GM19193 (cell line): Measurements from ENCODE around the gene MRPS18B.

ENCODE experiments used
- POLR2A ChIP-seq: IDR thresholded peaks from 4 replicates; pipeline ENCODE4 v1.6.1; 2011; ENCODE audit not compliant: insufficient read depth, insufficient read length; ENCODE audit errors: extremely low read depth

MRPS18B gene

DNA sequence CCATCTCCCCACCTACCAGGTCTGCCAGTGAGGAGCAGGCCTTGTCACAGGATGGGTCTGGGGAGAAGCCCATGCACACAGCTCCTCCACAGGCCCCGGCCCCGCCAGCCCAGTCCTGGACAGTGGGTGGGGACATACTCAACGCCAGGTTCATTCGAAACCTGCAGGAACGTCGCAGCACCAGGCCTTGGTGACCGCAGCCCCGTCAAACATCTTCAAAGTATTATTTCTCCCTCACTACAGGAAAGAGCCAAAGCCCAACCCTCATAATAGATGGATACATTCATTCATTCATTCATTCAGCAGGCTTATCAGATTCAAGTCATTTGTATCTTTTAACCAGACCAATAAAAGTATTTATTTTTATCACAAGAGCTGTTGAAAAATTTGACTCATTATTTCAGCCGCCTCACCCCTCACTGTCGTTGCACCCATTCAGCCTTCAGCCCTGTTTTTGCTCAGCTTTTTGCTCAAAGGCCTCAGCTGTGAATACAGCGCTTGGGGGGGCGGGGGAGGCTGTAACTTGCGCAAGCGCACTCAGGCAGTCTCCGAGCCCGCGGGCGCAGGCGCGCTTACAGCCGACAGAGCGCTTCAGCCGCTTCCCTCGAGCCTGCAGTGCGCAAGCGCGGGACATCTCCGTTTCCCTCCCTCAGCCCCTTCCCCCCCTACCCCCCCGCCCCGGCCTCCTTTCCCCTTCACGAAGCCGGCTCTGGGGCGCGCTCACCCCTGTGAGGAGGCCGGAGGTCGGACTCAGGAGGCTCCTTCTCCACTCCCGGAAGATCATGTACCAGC, 29.0 kb downstream of the MRPS18B start, which contains the start of gene C6orf136:
Gene C6orf136 (plus strand): TSS at position 684 of the 792 bp plus-strand sequence. CDS start 99 bp downstream, at position 783.
- TF ChIP-seq POLR2A = no peak

GRCh38 chr6:30647242-30648116, 29.8 kb downstream of the MRPS18B start:
- peak; percentile 65 for TF ChIP-seq POLR2A

GRCh38 chr6:30651143-30651542, 33.5 kb downstream of the MRPS18B start:
- TF ChIP-seq POLR2A = no peak

DNA sequence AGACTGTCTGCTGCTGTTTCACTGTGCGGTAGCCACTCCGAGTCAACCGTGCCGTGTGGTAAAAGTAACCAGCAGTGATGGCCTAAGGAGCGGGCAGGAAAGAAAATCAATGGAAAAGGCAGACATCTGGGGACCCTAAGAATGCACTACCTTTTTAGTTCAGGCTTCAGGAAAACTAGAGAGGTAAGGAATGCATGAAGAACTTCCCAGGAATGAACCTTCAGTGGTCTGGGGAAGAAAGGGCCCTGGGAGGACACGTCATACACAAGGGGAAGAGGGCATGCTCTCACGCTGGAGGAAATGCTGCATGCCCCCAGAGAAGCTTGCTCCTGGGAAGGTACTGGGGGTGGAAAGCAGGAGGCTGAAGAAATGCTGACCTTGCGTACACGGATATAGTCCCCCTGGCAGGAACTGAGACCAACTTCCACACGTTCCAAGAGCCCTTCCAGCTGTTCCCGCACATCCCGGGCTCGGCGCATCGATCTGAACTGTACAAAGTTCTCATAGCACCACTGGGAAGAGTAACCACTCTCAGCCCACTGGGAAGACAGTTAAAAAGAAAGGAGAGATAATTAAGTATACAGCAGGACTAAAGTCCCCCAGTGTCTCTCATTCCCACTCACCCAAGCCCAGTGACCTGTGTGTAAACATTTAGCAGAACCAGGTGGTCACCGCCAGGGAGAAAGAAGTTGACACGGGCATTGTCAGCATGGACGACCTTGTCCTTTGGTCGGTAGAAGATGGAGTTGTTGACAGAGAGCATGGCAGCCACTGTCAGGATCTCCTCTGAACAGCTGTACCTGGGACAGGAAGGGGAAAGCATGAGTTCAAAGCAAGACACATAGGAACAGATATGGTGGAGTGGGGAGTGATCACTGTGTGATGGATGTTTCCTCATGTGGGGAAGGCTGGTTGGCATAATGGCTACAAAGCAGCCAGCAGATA, 37.4 kb downstream of the MRPS18B start:
- no peak for TF ChIP-seq POLR2A

DNA sequence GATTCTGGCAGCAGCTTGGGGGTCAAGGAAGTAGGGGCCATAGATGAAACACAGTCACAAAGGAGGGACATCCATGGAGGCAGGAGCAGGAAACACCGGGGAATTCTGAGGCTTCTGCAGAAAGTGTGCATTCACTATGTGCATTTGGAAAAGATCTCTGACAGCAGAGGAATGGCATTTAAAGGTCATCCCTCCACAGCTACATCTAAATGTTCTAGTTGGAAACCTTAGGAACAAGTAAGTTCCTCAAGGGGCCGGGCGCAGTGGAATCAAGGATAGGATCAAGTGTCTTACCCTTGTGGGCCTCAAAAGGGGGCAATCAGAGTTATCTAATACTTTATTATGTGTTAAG, 38.1 kb downstream of the MRPS18B start:
- TF ChIP-seq POLR2A = no peak

DNA sequence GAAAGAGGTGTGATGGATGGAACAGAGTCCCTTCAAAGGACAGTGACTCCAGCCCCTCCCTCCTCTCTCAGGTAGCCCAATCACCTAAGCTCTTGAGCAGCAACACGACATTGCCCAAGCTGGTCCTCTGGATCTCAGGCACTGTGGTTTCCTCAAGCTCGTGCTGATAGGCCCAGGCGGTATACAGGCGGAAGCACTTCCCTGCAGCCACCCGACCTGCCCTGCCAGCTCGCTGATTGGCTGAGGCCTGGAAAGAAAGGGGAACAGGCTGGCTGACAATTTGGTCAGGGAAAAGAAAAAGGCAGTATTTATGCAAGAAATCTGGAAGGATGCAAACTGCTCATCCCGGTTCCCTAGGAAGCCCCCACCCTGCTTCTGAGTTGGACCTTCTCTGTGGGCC, 38.9 kb downstream of the MRPS18B start:
- no peak for TF ChIP-seq POLR2A

DNA sequence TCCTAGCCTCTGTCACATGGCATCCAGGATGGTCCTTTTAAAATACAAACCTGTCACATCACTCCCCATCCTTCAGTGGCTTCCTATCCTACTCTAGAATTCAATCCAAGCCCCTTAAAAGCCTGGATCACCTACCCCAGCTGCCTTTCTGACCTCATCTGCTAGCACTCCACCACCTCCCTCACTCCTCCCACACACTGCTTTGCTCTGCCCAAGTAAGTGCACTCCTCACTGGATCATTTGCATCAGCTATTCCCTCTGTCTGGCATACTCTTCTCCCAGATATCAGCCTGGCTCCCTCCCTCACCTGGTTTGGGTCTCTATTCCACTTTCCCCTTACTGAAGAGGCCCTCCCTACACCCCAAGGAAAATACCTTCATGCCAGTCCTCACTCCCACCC, 39.8 kb downstream of the MRPS18B start:
- no peak for TF ChIP-seq POLR2A

GRCh38 chr6:30664994-30665767, 47.5 kb downstream of the MRPS18B start:
- no peak for TF ChIP-seq POLR2A

DNA sequence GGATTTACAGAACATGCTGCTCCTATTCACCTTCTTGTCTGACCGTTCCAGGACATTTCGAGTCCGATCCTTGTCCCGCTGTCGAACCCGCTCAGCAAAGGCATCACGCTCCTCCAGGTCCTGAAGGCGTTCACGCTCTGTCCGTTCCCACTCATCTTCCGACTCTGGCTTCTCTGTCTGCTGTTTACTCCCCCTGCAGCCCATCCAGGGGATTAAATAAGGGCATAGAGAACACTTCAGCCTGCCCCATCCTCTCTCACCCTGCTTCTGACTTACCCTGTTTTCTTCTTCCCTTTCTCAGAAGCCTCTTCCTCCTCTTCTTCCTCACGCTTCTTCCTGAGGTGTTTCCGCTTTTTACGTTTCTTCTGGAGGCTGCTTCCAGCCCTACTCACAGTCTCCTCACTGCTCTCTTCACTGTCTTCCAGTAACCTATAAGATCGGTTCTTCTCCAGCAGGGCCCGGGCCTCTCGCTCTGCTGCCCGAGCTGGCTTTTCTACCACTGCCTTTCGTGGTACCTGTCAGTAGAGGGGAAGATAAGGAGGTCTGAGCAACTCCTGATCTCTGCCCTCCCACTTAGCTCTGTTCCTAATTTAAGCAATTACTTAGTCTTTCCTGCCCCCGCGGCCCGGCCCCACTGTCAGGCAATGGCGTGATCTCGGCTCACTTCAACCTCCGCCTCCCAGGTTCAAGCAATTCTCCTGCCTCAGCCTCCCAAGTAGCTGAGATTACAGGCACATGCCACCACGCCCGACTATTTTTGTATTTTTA, 53.3 kb downstream of the MRPS18B start:
- no peak for TF ChIP-seq POLR2A

- TF ChIP-seq POLR2A = peak; percentile 85
These were observed 55.0 kb downstream of the MRPS18B start, which contains the start of gene DHX16 for GRCh38 chr6:30672445-30673253. TSS of gene DHX16 (minus strand) at chr6:30673006. CDS start at chr6:30672841, 165 bp downstream.
